Esophagus muscularis mucosa (tissue), 4 donors: ENCODE data around the gene OVCA2.

Experiments used
- EP300 ChIP-seq: sonication (generic); formaldehyde crosslinking; IDR thresholded peaks from one replicate; pipeline ENCODE4 v1.6.1; 2017; ENCODE audit warnings: antibody characterized with exemption
- POLR2A ChIP-seq: fragments of 450-650 bp; IDR thresholded peaks from one replicate; pipeline ENCODE4 v1.6.1; 2017; ENCODE audit warnings: antibody characterized with exemption, moderate library complexity, mild to moderate bottlenecking, low read depth
- POLR2AphosphoS5 ChIP-seq, 2 donors: sonication (generic); formaldehyde crosslinking; IDR thresholded peaks; one replicate each; pipeline ENCODE4 v1.6.1; 2017; ENCODE audit warnings: antibody characterized with exemption in 2 of 2
- TF ChIP-seq, protein P1 (sequence below), 3 experiments: fragments of 200-600 bp in 2 of 3; fragments of 450-650 bp in 1 of 3; sonication (generic) in 2 of 3; IDR thresholded peaks; one replicate each; pipeline ENCODE4 v1.5.1; 2017 to 2019; ENCODE audit warnings: antibody characterized with exemption in 3 of 3, mild to moderate bottlenecking in 2 of 3, moderate library complexity in 1 of 3

DNA sequence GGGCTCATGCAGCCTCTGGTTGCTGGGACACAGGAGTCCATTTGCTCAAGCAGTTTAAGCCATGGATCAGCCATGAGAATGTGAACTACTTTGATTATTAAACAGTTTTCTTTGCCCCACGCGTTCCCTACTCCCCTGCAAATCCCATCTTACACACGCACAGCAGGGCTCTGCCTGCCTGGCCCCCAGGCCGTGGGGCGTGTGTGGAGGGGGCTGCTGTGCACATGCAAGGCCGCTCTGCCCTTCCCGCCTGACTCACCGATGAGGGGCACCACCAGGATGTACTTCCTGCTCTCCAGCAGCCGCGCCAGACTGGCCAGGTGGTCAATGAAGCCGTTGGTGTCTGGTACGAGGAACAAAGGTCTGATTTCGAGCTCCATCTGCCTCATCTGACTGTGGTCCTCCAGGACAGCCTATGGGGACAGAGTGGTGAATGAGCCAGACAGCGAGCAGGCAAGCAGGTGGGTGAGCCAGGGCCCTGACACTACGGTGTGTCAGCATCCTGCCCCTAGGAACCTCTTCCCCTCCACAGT, 26.8 kb downstream of the OVCA2 start:
- TF ChIP-seq, protein P1, sequence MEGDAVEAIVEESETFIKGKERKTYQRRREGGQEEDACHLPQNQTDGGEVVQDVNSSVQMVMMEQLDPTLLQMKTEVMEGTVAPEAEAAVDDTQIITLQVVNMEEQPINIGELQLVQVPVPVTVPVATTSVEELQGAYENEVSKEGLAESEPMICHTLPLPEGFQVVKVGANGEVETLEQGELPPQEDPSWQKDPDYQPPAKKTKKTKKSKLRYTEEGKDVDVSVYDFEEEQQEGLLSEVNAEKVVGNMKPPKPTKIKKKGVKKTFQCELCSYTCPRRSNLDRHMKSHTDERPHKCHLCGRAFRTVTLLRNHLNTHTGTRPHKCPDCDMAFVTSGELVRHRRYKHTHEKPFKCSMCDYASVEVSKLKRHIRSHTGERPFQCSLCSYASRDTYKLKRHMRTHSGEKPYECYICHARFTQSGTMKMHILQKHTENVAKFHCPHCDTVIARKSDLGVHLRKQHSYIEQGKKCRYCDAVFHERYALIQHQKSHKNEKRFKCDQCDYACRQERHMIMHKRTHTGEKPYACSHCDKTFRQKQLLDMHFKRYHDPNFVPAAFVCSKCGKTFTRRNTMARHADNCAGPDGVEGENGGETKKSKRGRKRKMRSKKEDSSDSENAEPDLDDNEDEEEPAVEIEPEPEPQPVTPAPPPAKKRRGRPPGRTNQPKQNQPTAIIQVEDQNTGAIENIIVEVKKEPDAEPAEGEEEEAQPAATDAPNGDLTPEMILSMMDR (IDR thresholded peaks at IDR 0.05): no peak
- no peak for TF ChIP-seq POLR2A
- no peak for TF ChIP-seq POLR2AphosphoS5 (IDR thresholded peaks at IDR 0.05)
- no peak for TF ChIP-seq EP300
